Measurements from ENCODE around the gene GNB1. TPM values are rescaled to one million over a fixed set of nuclear protein-coding genes. Genes with fewer than 3 reads are reported as not detected.

The GNB1 gene
- total RNA-seq, 2 donors from 2014 or later: 69.9 to 91.6 TPM

DNA sequence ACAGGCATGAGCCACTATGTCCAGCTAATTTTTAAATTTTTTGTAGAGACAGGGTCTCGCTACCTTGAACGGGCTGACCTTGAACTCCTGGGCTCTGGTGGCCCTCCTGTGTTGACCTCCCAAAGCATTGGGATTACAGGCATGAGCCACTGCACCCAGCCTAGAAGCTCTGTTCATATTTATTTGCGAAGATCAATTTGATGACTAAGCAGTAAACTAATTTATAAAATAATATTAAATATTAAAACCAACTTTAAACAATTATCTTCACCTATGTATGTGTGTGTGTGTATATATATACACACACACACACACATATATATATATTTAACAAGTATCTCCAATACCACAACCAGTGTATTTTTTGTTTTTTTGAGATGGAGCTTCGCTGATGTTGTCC, 117.0 kb downstream of the GNB1 start:
- DNase-seq (ENCODE audit: low spot score): no peak
- Histone ChIP-seq H3K36me3 (peaks cover 24% of the 10 kb centered on the region), H3K4me1 (peaks cover 0 to 38% of the 10 kb centered on the region in 2 donors), H3K9me3 (peaks cover 4 to 17% of the 10 kb centered on the region in 2 donors), H3K4me3 (no peak overlapping the region), H3K27me3 (no peaks in the 10 kb centered on the region), H3K27ac (no peak overlapping the region)
- TF ChIP-seq, protein P1, sequence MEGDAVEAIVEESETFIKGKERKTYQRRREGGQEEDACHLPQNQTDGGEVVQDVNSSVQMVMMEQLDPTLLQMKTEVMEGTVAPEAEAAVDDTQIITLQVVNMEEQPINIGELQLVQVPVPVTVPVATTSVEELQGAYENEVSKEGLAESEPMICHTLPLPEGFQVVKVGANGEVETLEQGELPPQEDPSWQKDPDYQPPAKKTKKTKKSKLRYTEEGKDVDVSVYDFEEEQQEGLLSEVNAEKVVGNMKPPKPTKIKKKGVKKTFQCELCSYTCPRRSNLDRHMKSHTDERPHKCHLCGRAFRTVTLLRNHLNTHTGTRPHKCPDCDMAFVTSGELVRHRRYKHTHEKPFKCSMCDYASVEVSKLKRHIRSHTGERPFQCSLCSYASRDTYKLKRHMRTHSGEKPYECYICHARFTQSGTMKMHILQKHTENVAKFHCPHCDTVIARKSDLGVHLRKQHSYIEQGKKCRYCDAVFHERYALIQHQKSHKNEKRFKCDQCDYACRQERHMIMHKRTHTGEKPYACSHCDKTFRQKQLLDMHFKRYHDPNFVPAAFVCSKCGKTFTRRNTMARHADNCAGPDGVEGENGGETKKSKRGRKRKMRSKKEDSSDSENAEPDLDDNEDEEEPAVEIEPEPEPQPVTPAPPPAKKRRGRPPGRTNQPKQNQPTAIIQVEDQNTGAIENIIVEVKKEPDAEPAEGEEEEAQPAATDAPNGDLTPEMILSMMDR (IDR thresholded peaks at IDR 0.05): no peak

DNA sequence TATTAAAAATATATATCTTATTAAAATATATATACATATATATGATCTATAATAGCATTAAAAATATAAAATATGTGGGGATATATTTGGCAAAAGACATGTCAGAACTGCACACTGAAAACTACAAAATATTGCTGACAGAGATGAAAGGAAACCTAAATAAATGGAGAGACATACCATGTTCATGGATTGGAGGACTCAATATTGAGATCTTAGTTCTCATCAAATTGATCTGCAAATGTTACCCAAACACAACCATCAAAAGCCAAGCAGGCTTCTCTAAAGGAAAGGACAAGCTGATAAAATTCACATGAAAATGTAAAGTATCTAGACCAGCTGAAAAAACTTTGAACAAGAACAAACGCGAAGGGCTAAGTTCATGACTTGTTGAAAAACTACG, 119.8 kb downstream of the GNB1 start:
- no peaks in the 10 kb centered on the region for H3K27me3 ChIP-seq
- TF ChIP-seq, protein P1 (IDR thresholded peaks at IDR 0.05): no peak
- peaks cover 4 to 17% of the 10 kb centered on the region in 2 donors for H3K9me3 ChIP-seq
- no peak for DNase-seq (ENCODE audit: low spot score)
- no peak overlapping the region for H3K27ac ChIP-seq
- H3K4me3 ChIP-seq: no peak overlapping the region
- peaks cover 0 to 17% of the 10 kb centered on the region in 2 donors for H3K4me1 ChIP-seq
- peaks cover 24% of the 10 kb centered on the region for H3K36me3 ChIP-seq

DNA sequence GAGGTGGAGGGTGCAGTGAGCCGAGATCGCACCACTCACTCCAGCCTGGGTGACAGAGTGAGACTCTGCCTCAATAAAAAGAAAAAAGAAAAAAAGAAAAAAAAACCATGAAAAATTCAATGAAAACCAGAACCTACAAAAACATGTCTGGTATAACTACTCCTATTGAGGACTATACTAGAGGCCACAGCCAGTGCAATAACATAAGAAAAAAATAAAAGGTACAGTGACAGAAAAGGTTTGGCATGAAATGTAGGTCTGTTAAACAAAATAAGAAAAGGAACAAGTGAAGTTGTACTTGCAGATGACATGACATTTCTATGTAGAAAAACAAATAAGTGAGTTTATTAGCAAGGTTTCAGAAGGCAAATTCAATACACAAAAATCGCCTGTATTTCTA, 120.8 kb downstream of the GNB1 start:
- H3K27ac ChIP-seq: no peak overlapping the region
- peaks cover 0 to 7% of the 10 kb centered on the region in 2 donors for H3K4me1 ChIP-seq
- H3K4me3 ChIP-seq: no peak overlapping the region
- TF ChIP-seq, protein P1 (IDR thresholded peaks at IDR 0.05): no peak
- H3K36me3 ChIP-seq: peaks cover 27% of the 10 kb centered on the region
- no peak for DNase-seq (ENCODE audit: low spot score)
- peaks cover 4 to 17% of the 10 kb centered on the region in 2 donors for H3K9me3 ChIP-seq
- H3K27me3 ChIP-seq: no peaks in the 10 kb centered on the region

DNA sequence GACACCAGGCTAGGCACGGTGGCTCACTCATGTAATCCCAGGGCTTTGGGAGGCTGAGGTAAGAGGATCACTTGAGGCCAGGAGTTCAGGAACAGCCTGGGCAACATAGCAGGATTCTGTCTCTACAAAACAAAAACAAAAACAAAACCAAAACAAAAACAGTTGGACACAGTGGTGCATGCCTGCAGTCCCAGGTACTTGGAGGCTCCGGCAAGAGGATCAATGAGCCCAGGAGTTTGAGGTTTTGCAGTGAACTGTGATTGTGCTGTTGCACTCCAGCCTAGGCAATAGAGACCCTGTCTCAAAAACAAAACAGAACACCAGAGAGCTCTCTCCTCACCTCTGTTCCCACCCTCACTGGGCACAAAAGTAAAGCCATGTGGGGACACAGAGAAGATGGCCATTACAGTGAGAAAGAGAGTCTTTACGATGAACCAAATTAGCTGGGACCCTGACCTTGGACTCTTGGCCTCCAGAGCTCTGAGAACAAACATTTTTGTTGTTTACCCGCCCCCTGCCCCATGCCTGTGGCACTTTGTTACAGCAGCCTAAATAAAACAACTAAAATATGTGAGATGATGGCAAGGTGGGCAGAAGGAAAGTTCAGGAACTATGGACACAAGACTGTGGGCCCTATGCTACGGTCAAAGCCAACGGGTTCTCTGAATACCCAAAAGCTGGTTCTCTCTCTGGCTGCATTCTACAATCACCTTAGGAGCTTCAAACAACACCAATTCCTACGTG, 122.5 kb downstream of the GNB1 start:
- DNase-seq (ENCODE audit: low spot score): no peak
- TF ChIP-seq, protein P1 (IDR thresholded peaks at IDR 0.05): no peak
- no peaks in the 10 kb centered on the region for H3K4me1 ChIP-seq
- peaks cover 4 to 17% of the 10 kb centered on the region in 2 donors for H3K9me3 ChIP-seq
- peaks cover 44% of the 10 kb centered on the region for H3K36me3 ChIP-seq
- no peaks in the 10 kb centered on the region for H3K27me3 ChIP-seq
- H3K4me3 ChIP-seq: no peak overlapping the region
- no peak overlapping the region for H3K27ac ChIP-seq

DNA sequence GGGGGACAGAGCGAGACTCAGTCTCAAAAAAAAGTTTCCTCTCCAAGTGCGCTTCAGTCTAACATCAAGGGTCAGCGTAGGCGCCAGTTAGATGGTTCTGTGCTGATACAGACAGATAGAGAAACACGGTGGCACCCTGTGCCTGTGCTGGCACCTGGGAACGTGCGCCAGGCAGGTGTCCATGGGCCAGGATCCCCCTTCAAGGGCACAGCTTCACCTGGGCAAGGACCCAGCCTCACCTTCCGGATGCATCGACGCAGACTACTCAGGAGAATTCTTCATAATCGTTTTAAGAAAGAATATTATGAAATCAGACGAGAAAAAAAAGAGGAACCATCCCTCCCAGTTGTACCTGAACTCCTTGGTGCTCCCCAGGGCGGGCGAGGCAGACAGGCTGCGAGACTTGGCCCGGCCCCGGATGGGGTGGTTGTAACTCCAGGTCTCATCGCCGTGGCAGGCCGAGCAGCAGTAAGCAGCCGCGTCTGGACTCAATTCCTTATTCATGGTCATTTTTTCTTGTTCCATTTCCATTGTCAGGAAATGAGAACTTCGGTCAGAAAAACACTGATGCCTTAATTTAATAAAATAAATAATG, 125.9 kb downstream of the GNB1 start:
- Histone ChIP-seq H3K4me3 (no peak overlapping the region), H3K36me3 (peaks cover 55% of the 10 kb centered on the region), H3K27ac (no peak overlapping the region), H3K9me3 (peaks cover 0 to 1% of the 10 kb centered on the region in 2 donors), H3K27me3 (no peaks in the 10 kb centered on the region), H3K4me1 (no peaks in the 10 kb centered on the region)
- no peak for DNase-seq (ENCODE audit: low spot score)
- TF ChIP-seq, protein P1 (IDR thresholded peaks at IDR 0.05): no peak
